K562 (cell line): ENCODE data around the gene FAM171A1. TPM values are rescaled to one million over a fixed set of nuclear protein-coding genes. Genes with fewer than 3 reads are reported as not detected.

Experiments
- ATAC-seq: fragments of 200-7000 bp; cut with Tn5 transposase; 3 replicates; pipeline ENCODE4 v1.9.1; 2020; ENCODE audit warnings: moderate library complexity
- BruUV-seq: library from RNA; stranded (reverse); fragments of 400-500 nt; replicated peaks from 2 replicates; lab custom pipeline; 2021; lab: Mats Ljungman, UMichigan
- CTCF ChIA-PET: fragments of 300-600 bp; formaldehyde crosslinking; extraction: SDS; loops from one replicate; lab custom pipeline; 2021; ENCODE audit warnings: low intra/inter-chr PET ratio; lab: Yijun Ruan, JAX
- POLR2A ChIA-PET: fragments of 300-600, 350-650 bp; sonication (Branson Sonifier 250); formaldehyde crosslinking; extraction: SDS; loops from one replicate; lab custom pipeline; 2021; ENCODE audit warnings: antibody characterized with exemption, inconsistent platforms; lab: Yijun Ruan, JAX
- DNase-seq, 4 experiments: peaks; one replicate each; pipeline versions ENCODE4 v3.0.0 to v3.0.0-alpha.2; 2011 to 2018; ENCODE audit warnings: low spot score in 3 of 4, mixed read lengths in 3 of 4; ENCODE audit errors: extremely low read depth in 1 of 4
- FAIRE-seq: peaks from 2 replicates; lab custom pipeline; 2011; peaks lifted over from hg19 to GRCh38; lab: Jason Lieb, UNC
- H2AFZ ChIP-seq: 2 replicates; pipeline ENCODE4 v1.6.0; 2011; ENCODE audit warnings: low read depth, low read length, control low read depth, inconsistent platforms
- H3K27ac ChIP-seq: fragments of 200-600 bp; 3 replicates; pipeline ENCODE4 v1.8.0; 2011; ENCODE audit warnings: low read depth, mild to moderate bottlenecking, control low read depth, inconsistent platforms, low read length, moderate library complexity, mixed read lengths; ENCODE audit errors: extremely low read depth
- H3K27me3 ChIP-seq, 2 experiments: fragments of 300-600 bp in 1 of 2; 2 replicates in 1 of 2; 3 replicates in 1 of 2; pipeline versions ENCODE4 v1.6.0 to v1.8.0; 2011; ENCODE audit warnings: inconsistent platforms in 2 of 2, low read length in 2 of 2, mild to moderate bottlenecking in 1 of 2, mixed read lengths in 1 of 2, moderate library complexity in 1 of 2; ENCODE audit not compliant: control insufficient read depth in 2 of 2, insufficient read depth in 2 of 2
- H3K36me3 ChIP-seq: fragments of 300-600 bp; 3 replicates; pipeline ENCODE4 v1.8.0; 2011; ENCODE audit warnings: mild to moderate bottlenecking, low read length, inconsistent platforms; ENCODE audit not compliant: control insufficient read depth, insufficient read depth
- H3K4me1 ChIP-seq, 2 experiments: fragments of 200-600 bp in 1 of 2; replicated peaks in 1 of 2; 2 replicates in 1 of 2; 3 replicates in 1 of 2; pipeline versions ENCODE4 v1.5.1 to v1.8.0; 2011; ENCODE audit warnings: inconsistent platforms in 2 of 2, low read length in 2 of 2, mild to moderate bottlenecking in 1 of 2, mixed read lengths in 1 of 2, moderate library complexity in 1 of 2; ENCODE audit not compliant: control insufficient read depth in 2 of 2, insufficient read depth in 2 of 2
- H3K4me2 ChIP-seq: 2 replicates; pipeline ENCODE4 v1.6.1; 2011; ENCODE audit warnings: low read length, control low read depth, inconsistent platforms, mixed read lengths; ENCODE audit not compliant: insufficient read depth
- H3K4me3 ChIP-seq: fragments of 200-600 bp; sonication (generic), shearing (Covaris generic); 2 replicates; pipeline ENCODE4 v1.5.1; 2016; ENCODE audit warnings: control low read depth, inconsistent platforms
- H3K79me2 ChIP-seq: fragments of 200-600 bp; 3 replicates; pipeline ENCODE4 v1.8.0; 2011; ENCODE audit warnings: low read length, inconsistent platforms; ENCODE audit not compliant: control insufficient read depth, insufficient read depth
- H3K9ac ChIP-seq, 2 experiments: 2 replicates each; pipeline versions ENCODE4 v1.6.0 to v1.6.1; 2011; ENCODE audit warnings: low read depth in 2 of 2, low read length in 2 of 2, control low read depth in 1 of 2, inconsistent platforms in 1 of 2, mild to moderate bottlenecking in 1 of 2, mixed read lengths in 1 of 2; ENCODE audit not compliant: insufficient read depth in 1 of 2
- H3K9me1 ChIP-seq: one replicate; pipeline ENCODE4 v1.6.0; 2011; ENCODE audit warnings: inconsistent platforms, mild to moderate bottlenecking, low read length, moderate library complexity; ENCODE audit not compliant: control insufficient read depth, insufficient read depth
- H3K9me3 ChIP-seq: replicated peaks from 2 replicates; pipeline ENCODE4 v1.5.1; 2011; ENCODE audit warnings: low read depth, low read length, inconsistent platforms; ENCODE audit not compliant: control insufficient read depth, insufficient read depth
- H4K20me1 ChIP-seq: replicated peaks from 2 replicates; pipeline ENCODE4 v1.6.1; 2011; ENCODE audit warnings: low read length, inconsistent platforms, mixed read lengths; ENCODE audit not compliant: control insufficient read depth, insufficient read depth
- BRD4 ChIP-seq: fragments of 200-600 bp; sonication (generic); IDR thresholded peaks from 2 replicates; pipeline ENCODE4 v1.6.1; 2017; ENCODE audit warnings: inconsistent platforms
- HNRNPLL ChIP-seq: fragments of 200-400 bp; formaldehyde crosslinking; IDR thresholded peaks from 2 replicates; pipeline ENCODE4 v1.6.1; 2017; ENCODE audit warnings: low read length, low read depth, mild to moderate bottlenecking; ENCODE audit not compliant: poor library complexity, severe bottlenecking
- KDM1A ChIP-seq, 2 experiments: fragments of 450-650 bp; IDR thresholded peaks; 2 replicates each; pipeline ENCODE4 v1.6.1; 2016; ENCODE audit warnings: mild to moderate bottlenecking in 2 of 2
- KLF13 ChIP-seq: fragments of 450-650 bp; IDR thresholded peaks from 2 replicates; pipeline ENCODE4 v1.6.1; 2016; ENCODE audit warnings: missing genetic modification characterization, low read depth, mild to moderate bottlenecking, missing compliant biosample characterization, moderate library complexity, borderline replicate concordance
- MAFG ChIP-seq: fragments of 450-650 bp; conservative IDR thresholded peaks from 2 replicates; pipeline ENCODE4 v1.6.1; 2016; ENCODE audit warnings: missing genetic modification characterization, missing compliant biosample characterization
- MAFK ChIP-seq: IDR thresholded peaks from 2 replicates; pipeline ENCODE4 v1.6.1; 2011; ENCODE audit warnings: low read length, improper control_type of control experiment
- NR1H2 ChIP-seq: sonication (generic); formaldehyde crosslinking; IDR thresholded peaks from 2 replicates; pipeline ENCODE4 v1.4.0; 2020; ENCODE audit warnings: mild to moderate bottlenecking, missing genetic modification reagents
- SFPQ ChIP-seq: fragments of 200-400 bp; formaldehyde crosslinking; IDR thresholded peaks from 2 replicates; pipeline ENCODE4 v1.6.1; 2017; ENCODE audit warnings: mild to moderate bottlenecking, low read depth, low read length, moderate library complexity
- SMARCB1 ChIP-seq: IDR thresholded peaks from 2 replicates; pipeline ENCODE4 v1.6.1; 2011; ENCODE audit warnings: improper control_type of control experiment, low read depth; ENCODE audit not compliant: insufficient read length
- STAT5A ChIP-seq: IDR thresholded peaks from 2 replicates; pipeline ENCODE4 v1.6.1; 2012; ENCODE audit warnings: low read length, inconsistent platforms, borderline replicate concordance
- XRCC4 ChIP-seq: IDR thresholded peaks from one replicate; pipeline ENCODE4 v1.6.1; 2011; ENCODE audit not compliant: insufficient read depth, insufficient read length; ENCODE audit errors: extremely low read depth
- ZNF75A ChIP-seq: fragments of 450-650 bp; formaldehyde crosslinking; IDR thresholded peaks from 2 replicates; pipeline ENCODE4 v1.4.0; 2020; ENCODE audit warnings: mild to moderate bottlenecking
- ZNF830 ChIP-seq: fragments of 250-450 bp; sonication (Bioruptor Pico); IDR thresholded peaks from 2 replicates; pipeline ENCODE4 v1.5.0; 2021; ENCODE audit warnings: mild to moderate bottlenecking
- WGBS: fragments of 100-300 bp; shearing (Covaris generic); methylation state at CpG from one replicate; pipeline ENCODE4 v1.1.6; 2016; ENCODE audit warnings: low coverage, mixed read lengths; ENCODE audit not compliant: insufficient coverage; ENCODE audit errors: missing lambda C conversion rate; 5-methylcytosine and 5-hydroxymethylcytosine counted together
- in situ Hi-C: fragments of 300-500 bp; cut with MboI; formaldehyde crosslinking; loops from 4 replicates; pipeline ENCODE4 v1.15.0; 2018; ENCODE audit warnings: inconsistent platforms, mixed read lengths
- intact Hi-C: fragments of 100-400 bp; cut with micrococcal nuclease; formaldehyde crosslinking; loops from 2 replicates; pipeline ENCODE4 v1.14.2; 2022
- polyA plus RNA-seq, 8 experiments: library from polyadenylated mRNA; depleted of rRNA in 4 of 8; stranded (reverse) in 5 of 8; unstranded in 3 of 8; fragments of >200 nt; fragmentation: Nextera tagmentation in 2 of 8; fragmentation: Illumina TruSeq in 1 of 8; extraction: Ambion mirVana in 2 of 8; extraction: Trizol in 1 of 8; gene quantifications; 2 replicates each; pipeline versions ENCODE4 v1.2.1 to v1.2.3, GENCODE V29; 2011 to 2014; ENCODE audit warnings: inconsistent platforms in 1 of 8, missing spikeins in 1 of 8
- total RNA-seq, 7 experiments: library from RNA; depleted of rRNA in 6 of 7; stranded (reverse); fragments of >200 nt in 6 of 7; fragmentation: Illumina TruSeq in 2 of 7; extraction: Trizol in 2 of 7; gene quantifications; 2 replicates each; pipeline versions ENCODE4 v1.2.1 to v1.2.3, GENCODE V29; 2011 to 2021; ENCODE audit warnings: low replicate concordance in 1 of 7
- TF ChIP-seq, protein P1 (sequence below): fragments of 250-450 bp; sonication (Bioruptor Pico); IDR thresholded peaks from 2 replicates; pipeline ENCODE4 v1.4.0; 2020; ENCODE audit warnings: borderline replicate concordance

FAM171A1 gene
- total and polyA plus RNA-seq, 9 of the 15 experiments (the other 6 are each of a cell fraction or from before 2014, with no cell fraction given) = 0.51 to 8.2 (median 4.8) TPM

DNA sequence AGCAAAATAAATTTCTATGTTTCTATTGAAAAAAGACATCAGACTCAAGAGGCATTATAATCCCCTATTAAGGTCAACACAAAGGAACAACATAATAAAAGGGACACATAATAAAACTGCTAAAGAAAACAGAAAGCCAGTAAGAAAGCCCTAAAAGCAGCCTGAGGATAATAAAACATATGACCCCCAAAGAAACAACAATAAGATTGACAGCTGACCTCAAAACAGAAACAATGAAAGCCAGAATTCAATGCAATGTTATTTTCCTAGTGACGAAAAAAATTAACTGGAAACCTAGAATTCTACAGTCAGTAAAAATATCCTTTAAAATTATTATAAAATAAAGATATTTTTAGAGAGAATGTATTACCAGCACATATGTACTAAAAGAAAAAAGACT, 44.9 kb upstream of the FAM171A1 start (continued):
- TF ChIP-seq HNRNPLL = no peak

- Histone ChIP-seq H4K20me1 (no peaks in the 10 kb centered on the region), H3K27me3 (no peaks in the 10 kb centered on the region; a peak in 1 of 5 replicates), H3K4me1 (peaks cover 0 to 9% of the 10 kb centered on the region in 2 experiments; a peak in 2 of 5 replicates), H3K9me3 (no peaks in the 10 kb centered on the region), H3K27ac (no peak overlapping the region), H2AFZ (no peak overlapping the region), H3K9me1 (no peaks in the 10 kb centered on the region), H3K9ac (no peak overlapping the region), H3K36me3 (no peaks in the 10 kb centered on the region), H3K4me3 (no peak overlapping the region), H3K4me2 (no peak overlapping the region), H3K79me2 (no peaks in the 10 kb centered on the region)
- ATAC-seq (no peak), FAIRE-seq (no peak), DNase-seq (no peak)
- ChIA-PET POLR2A (interaction anchor here (1.2 kb wide), 1 partner anchor 17 kb away, joined by 3 read pairs; no protein-coding TSS in a partner anchor), CTCF (no interaction called here)
- WGBS = 17% methylated on average over 4 of the region's 4 CpGs
- BruUV-seq = no TSS peak
- in situ Hi-C loops = no loop called here
- intact Hi-C loops = no loop called here
- no peak for TF ChIP-seq NR1H2 (CRISPR knock-in tag)
- TF ChIP-seq MAFG = no peak
- TF ChIP-seq MAFK = no peak
- no peak for TF ChIP-seq SFPQ
- no peak for TF ChIP-seq STAT5A
- TF ChIP-seq KDM1A (IDR thresholded peaks at IDR 0.05) = no peak
- TF ChIP-seq KLF13 = no peak
- TF ChIP-seq, protein P1, sequence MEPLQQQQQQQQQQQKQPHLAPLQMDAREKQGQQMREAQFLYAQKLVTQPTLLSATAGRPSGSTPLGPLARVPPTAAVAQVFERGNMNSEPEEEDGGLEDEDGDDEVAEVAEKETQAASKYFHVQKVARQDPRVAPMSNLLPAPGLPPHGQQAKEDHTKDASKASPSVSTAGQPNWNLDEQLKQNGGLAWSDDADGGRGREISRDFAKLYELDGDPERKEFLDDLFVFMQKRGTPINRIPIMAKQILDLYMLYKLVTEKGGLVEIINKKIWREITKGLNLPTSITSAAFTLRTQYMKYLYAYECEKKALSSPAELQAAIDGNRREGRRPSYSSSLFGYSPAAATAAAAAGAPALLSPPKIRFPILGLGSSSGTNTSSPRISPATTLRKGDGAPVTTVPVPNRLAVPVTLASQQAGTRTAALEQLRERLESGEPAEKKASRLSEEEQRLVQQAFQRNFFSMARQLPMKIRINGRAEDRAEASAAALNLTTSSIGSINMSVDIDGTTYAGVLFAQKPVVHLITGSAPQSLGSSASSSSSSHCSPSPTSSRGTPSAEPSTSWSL (CRISPR knock-in tag) = no peak
- no peak for TF ChIP-seq XRCC4
- no peak for TF ChIP-seq ZNF830 (CRISPR knock-in tag)
- no peak for TF ChIP-seq ZNF75A
- no peak for TF ChIP-seq BRD4
- no peak for TF ChIP-seq SMARCB1
Measured at GRCh38 chr10:15411010-15411409, 39.9 kb upstream of the FAM171A1 start.
